HCT116 (cell line): ENCODE data around the gene TNRC6C.

Experiments used
- CTCF ChIP-seq, 3 experiments: fragments of 200-600 bp in 1 of 3; sonication (generic) in 1 of 3; IDR thresholded peaks in 2 of 3; conservative IDR thresholded peaks in 1 of 3; 2 replicates each; pipeline ENCODE4 v1.5.1; 2012 to 2017; ENCODE audit warnings: low read depth in 2 of 3, low read length in 2 of 3, antibody characterized with exemption in 1 of 3, borderline replicate concordance in 1 of 3, control low read depth in 1 of 3, mild to moderate bottlenecking in 1 of 3, mixed read lengths in 1 of 3, mixed run types in 1 of 3, moderate library complexity in 1 of 3; ENCODE audit not compliant: insufficient read depth in 1 of 3
- JUND ChIP-seq: IDR thresholded peaks from 2 replicates; pipeline ENCODE4 v1.6.1; 2012
- MAX ChIP-seq: IDR thresholded peaks from 2 replicates; pipeline ENCODE4 v1.6.1; 2012
- POLR2A ChIP-seq: IDR thresholded peaks from 2 replicates; pipeline ENCODE4 v1.7.0; 2011; ENCODE audit warnings: borderline replicate concordance; ENCODE audit not compliant: insufficient read depth, insufficient read length; ENCODE audit errors: extremely low read depth
- RAD21 ChIP-seq: IDR thresholded peaks from 2 replicates; pipeline ENCODE4 v1.6.1; 2012; ENCODE audit warnings: low read depth, mild to moderate bottlenecking
- ZNF274 ChIP-seq: fragments of 200-500 bp; sonication (Bioruptor generic); IDR thresholded peaks from 2 replicates; pipeline ENCODE4 v1.6.1; 2014; ENCODE audit warnings: mild to moderate bottlenecking, low read depth, low read length, inconsistent platforms

- TF ChIP-seq CTCF (IDR thresholded peaks at IDR 0.05 in 2 of 3, conservative IDR thresholded peaks at IDR 0.05 in 1 of 3; ENCODE audit: borderline replicate concordance in 1 of 3, insufficient read depth in 1 of 3, low read depth in 2 of 3, low read length in 2 of 3) (no peak), ZNF274 (no peak), POLR2A (no peak), RAD21 (no peak), JUND (no peak), MAX (no peak)
Measured at GRCh38 chr17:78146471-78146869, 188.0 kb downstream of the TNRC6C start.
